CD4-positive, CD25-positive, alpha-beta regulatory T cell (primary cell): ENCODE results near the gene XAB2. TPM values are rescaled to one million over a fixed set of nuclear protein-coding genes. Genes with fewer than 3 reads are reported as not detected.

Experiments
- ATAC-seq, 2 donors: fragments of 150-1000 bp; cut with Tn5 transposase; one replicate each; pipeline ENCODE4 v1.10.0; 2021; ENCODE audit warnings: low read depth in 2 of 2, moderate number of reproducible peaks in 2 of 2, moderate library complexity in 1 of 2
- DNase-seq, 3 donors: peaks; one replicate each; pipeline versions ENCODE4 v3.0.0 to v3.0.0-alpha.2; 2012 to 2022; ENCODE audit warnings: mixed read lengths in 1 of 3
- H3K27ac ChIP-seq: one replicate; pipeline ENCODE4 v1.7.0; 2013; ENCODE audit warnings: mild to moderate bottlenecking, low read length; ENCODE audit not compliant: insufficient read depth, poor library complexity, severe bottlenecking
- H3K27me3 ChIP-seq: one replicate; pipeline ENCODE4 v1.7.0; 2013; ENCODE audit warnings: low read length; ENCODE audit not compliant: control insufficient read depth, insufficient read depth
- H3K36me3 ChIP-seq: one replicate; pipeline ENCODE4 v1.7.0; 2013; ENCODE audit warnings: mild to moderate bottlenecking, low read length, moderate library complexity; ENCODE audit not compliant: control insufficient read depth, insufficient read depth
- H3K4me1 ChIP-seq: 2 replicates; pipeline ENCODE4 v1.7.0; 2013; ENCODE audit warnings: mild to moderate bottlenecking, low read length; ENCODE audit not compliant: insufficient read depth, control insufficient read depth, poor library complexity, severe bottlenecking
- H3K4me3 ChIP-seq: one replicate; pipeline ENCODE4 v1.7.0; 2013; ENCODE audit warnings: low read depth, mild to moderate bottlenecking, low read length, moderate library complexity
- H3K9me3 ChIP-seq, 2 experiments: 1 replicate in 1 of 2; 2 replicates in 1 of 2; pipeline ENCODE4 v1.7.0; 2013; ENCODE audit warnings: low read length in 2 of 2, mild to moderate bottlenecking in 1 of 2, moderate library complexity in 1 of 2; ENCODE audit not compliant: control insufficient read depth in 2 of 2
- H3K27ac Mint-ChIP-seq, 3 donors: one replicate each; pipeline ENCODE4 v1.8.0; 2020 to 2022; ENCODE audit warnings: mild to moderate bottlenecking in 3 of 3, mixed read lengths in 3 of 3, moderate library complexity in 2 of 3
- H3K27me3 Mint-ChIP-seq: one replicate; pipeline ENCODE4 v1.8.0; 2022; ENCODE audit warnings: mild to moderate bottlenecking, mixed read lengths
- H3K36me3 Mint-ChIP-seq: one replicate; pipeline ENCODE4 v1.8.0; 2020; ENCODE audit warnings: mixed read lengths
- H3K4me1 Mint-ChIP-seq, 4 donors: one replicate each; pipeline ENCODE4 v1.8.0; 2020 to 2022; ENCODE audit warnings: mixed read lengths in 4 of 4, mild to moderate bottlenecking in 1 of 4
- H3K4me3 Mint-ChIP-seq, 4 donors: one replicate each; pipeline ENCODE4 v1.8.0; 2020 to 2022; ENCODE audit warnings: mild to moderate bottlenecking in 4 of 4, mixed read lengths in 4 of 4, moderate library complexity in 3 of 4
- H3K9me3 Mint-ChIP-seq, 7 donors: one replicate each; pipeline ENCODE4 v1.8.0; 2020 to 2022; ENCODE audit warnings: mixed read lengths in 7 of 7, mild to moderate bottlenecking in 3 of 7, moderate library complexity in 2 of 7
- polyA plus RNA-seq, 4 donors: library from polyadenylated mRNA; unstranded; fragments of 300-500 nt; fragmentation: Illumina TruSeq; gene quantifications; one replicate each; pipeline ENCODE4 v1.2.3, GENCODE V29; 2021
- total RNA-seq: library from RNA; stranded (reverse); gene quantifications from one replicate; pipeline ENCODE4 v1.2.3, GENCODE V29; 2022

The XAB2 gene
- total RNA-seq, result 62.5 TPM
- polyA plus RNA-seq, result 10 to 100 TPM in 2 of 4 donors, 1 to 10 TPM in 2; 7.7 to 26.8 (median 10.0) TPM

DNA sequence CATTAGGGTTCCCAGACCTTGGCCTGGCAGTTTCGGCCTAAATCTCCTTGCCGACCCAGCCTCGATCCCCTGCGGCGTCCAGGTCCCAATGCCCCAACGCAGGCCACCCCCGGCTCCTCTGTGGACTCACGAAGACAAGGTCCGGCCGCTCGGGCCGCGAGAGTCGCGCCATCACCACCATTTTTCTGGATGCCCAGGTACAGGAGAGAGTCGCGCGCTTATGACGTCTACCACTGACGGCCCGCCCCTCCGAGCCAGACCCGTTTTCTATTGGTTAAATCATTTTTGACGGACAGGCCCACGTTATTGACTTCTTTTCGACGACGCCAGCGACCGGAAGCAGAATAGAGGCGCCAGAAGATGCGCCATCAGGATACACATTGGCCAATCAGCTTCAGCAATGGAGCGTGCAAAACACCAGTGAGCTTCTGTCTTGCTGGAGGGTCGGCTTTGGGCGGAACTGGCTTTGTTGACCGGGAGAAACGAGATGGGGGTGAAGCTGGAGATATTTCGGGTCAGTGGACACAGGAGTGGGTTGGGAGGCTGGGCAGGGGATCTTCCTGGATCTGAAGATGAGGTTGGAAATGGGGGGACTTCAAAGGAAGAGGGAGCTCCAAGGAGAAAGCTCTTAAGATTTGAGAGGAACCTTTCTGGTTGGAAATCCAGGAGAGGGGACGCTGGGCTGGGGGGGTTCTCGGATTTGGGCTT is at the start of gene XAB2, which contains the start of gene PET100:
Gene XAB2 (minus strand): TSS at position 199 of the 708 bp plus-strand sequence. CDS start 18 bp downstream, at position 181.
Gene PET100 (plus strand): TSS at position 447 of the 708 bp plus-strand sequence. CDS start 41 bp downstream, at position 488.
- H3K4me3 Mint-ChIP-seq, result peak within 1 kb of the TSS; percentile 92 to 98 (median 97)
- H3K9me3 Mint-ChIP-seq, result no peaks in the 10 kb centered on the region
- H3K27me3 ChIP-seq, result no peaks in the 10 kb centered on the region
- ATAC-seq (peak; percentile 96 to 98), DNase-seq (peak; percentile 93 to 99 (median 96))
- H3K27ac ChIP-seq, result peak within 1 kb of the TSS; percentile 95
- peak within 1 kb of the TSS; percentile 98 for H3K4me3 ChIP-seq
- peaks cover 33% of the 10 kb centered on the region for H3K36me3 ChIP-seq
- peaks cover 28% of the 10 kb centered on the region for H3K4me1 ChIP-seq
- H3K27me3 Mint-ChIP-seq, result peaks cover 7% of the 10 kb centered on the region
- H3K36me3 Mint-ChIP-seq, result peaks cover 10% of the 10 kb centered on the region
- no peaks in the 10 kb centered on the region for H3K9me3 ChIP-seq
- peaks cover 5 to 56% (median 26%) of the 10 kb centered on the region in 4 donors for H3K4me1 Mint-ChIP-seq
- peak within 1 kb of the TSS; percentile 98 to 100 (median 98) for H3K27ac Mint-ChIP-seq

GRCh38 chr19:7677669-7678311 is 48.4 kb upstream of the XAB2 start:
- peaks cover 4% of the 10 kb centered on the region for H3K36me3 ChIP-seq
- Mint-ChIP-seq H3K27me3 (peaks cover 45% of the 10 kb centered on the region), H3K4me3 (peak overlapping the region in 2 of 4 donors; percentile 43 to 52), H3K9me3 (peaks cover 0 to 1% (median 0%) of the 10 kb centered on the region in 7 donors), H3K4me1 (peaks cover 11 to 46% (median 20%) of the 10 kb centered on the region in 4 donors), H3K27ac (peak overlapping the region in 1 of 3 donors; percentile 69), H3K36me3 (peaks cover 4% of the 10 kb centered on the region)
- H3K27ac ChIP-seq, result no peak overlapping the region
- DNase-seq (no peak), ATAC-seq (no peak)
- peaks cover 40% of the 10 kb centered on the region for H3K4me1 ChIP-seq
- no peaks in the 10 kb centered on the region for H3K9me3 ChIP-seq
- peaks cover 2% of the 10 kb centered on the region for H3K27me3 ChIP-seq
- H3K4me3 ChIP-seq, result no peak overlapping the region

GRCh38 chr19:7676854-7677253 is 47.5 kb upstream of the XAB2 start, which contains the start of gene MCEMP1:
MCEMP1 (plus strand) TSS chr19:7677090; CDS start chr19:7677121, 31 bp downstream.
- H3K4me3 Mint-ChIP-seq, result peak within 1 kb of the TSS in 3 of 4 donors; percentile 43 to 52 (median 46)
- H3K4me3 ChIP-seq, result no peak within 1 kb of the TSS
- no peak for ATAC-seq

GRCh38 chr19:7676376-7676775 is 47.0 kb upstream of the XAB2 start:
- no peaks in the 10 kb centered on the region for H3K36me3 ChIP-seq
- Mint-ChIP-seq H3K27me3 (peaks cover 49% of the 10 kb centered on the region), H3K36me3 (no peaks in the 10 kb centered on the region), H3K27ac (no peak overlapping the region), H3K4me3 (peak overlapping the region in 1 of 4 donors; percentile 52), H3K9me3 (peaks cover 0 to 1% (median 0%) of the 10 kb centered on the region in 7 donors), H3K4me1 (peaks cover 9 to 40% (median 16%) of the 10 kb centered on the region in 4 donors)
- no peak overlapping the region for H3K4me3 ChIP-seq
- DNase-seq, result no peak
- no peak for ATAC-seq
- H3K4me1 ChIP-seq, result peaks cover 30% of the 10 kb centered on the region
- H3K9me3 ChIP-seq, result no peaks in the 10 kb centered on the region
- no peak overlapping the region for H3K27ac ChIP-seq
- H3K27me3 ChIP-seq, result peaks cover 2% of the 10 kb centered on the region

More at GRCh38 chr19:7676854-7677253, 47.5 kb upstream of the XAB2 start, which contains the start of gene MCEMP1:
- H3K4me1 Mint-ChIP-seq, result peaks cover 11 to 43% (median 19%) of the 10 kb centered on the region in 4 donors
- peaks cover 45% of the 10 kb centered on the region for H3K27me3 Mint-ChIP-seq
- H3K9me3 ChIP-seq, result no peaks in the 10 kb centered on the region
- no peaks in the 10 kb centered on the region for H3K36me3 ChIP-seq
- H3K4me1 ChIP-seq, result peaks cover 35% of the 10 kb centered on the region
- peak within 1 kb of the TSS in 1 of 3 donors; percentile 87 for H3K27ac Mint-ChIP-seq
- H3K36me3 Mint-ChIP-seq, result no peaks in the 10 kb centered on the region
- H3K27me3 ChIP-seq, result peaks cover 2% of the 10 kb centered on the region
- no peak for DNase-seq
- peaks cover 0 to 1% (median 0%) of the 10 kb centered on the region in 7 donors for H3K9me3 Mint-ChIP-seq
- H3K27ac ChIP-seq, result no peak within 1 kb of the TSS

- H3K4me1 Mint-ChIP-seq, result peaks cover 8 to 35% (median 13%) of the 10 kb centered on the region in 4 donors
- H3K9me3 Mint-ChIP-seq, result peaks cover 0 to 1% (median 0%) of the 10 kb centered on the region in 7 donors
- no peak overlapping the region for H3K27ac Mint-ChIP-seq
- DNase-seq, result peak in 1 of 3 donors; percentile 70
- ATAC-seq, result peak in 1 of 2 donors; percentile 38
- H3K27me3 Mint-ChIP-seq, result peaks cover 59% of the 10 kb centered on the region
- no peaks in the 10 kb centered on the region for H3K36me3 ChIP-seq
- peak overlapping the region in 1 of 4 donors; percentile 61 for H3K4me3 Mint-ChIP-seq
- H3K36me3 Mint-ChIP-seq, result no peaks in the 10 kb centered on the region
- H3K4me3 ChIP-seq, result no peak overlapping the region
- H3K27ac ChIP-seq, result no peak overlapping the region
- peaks cover 18% of the 10 kb centered on the region for H3K4me1 ChIP-seq
- H3K27me3 ChIP-seq, result peaks cover 2% of the 10 kb centered on the region
- no peaks in the 10 kb centered on the region for H3K9me3 ChIP-seq
These were observed 45.0 kb upstream of the XAB2 start for GRCh38 chr19:7674010-7675005.

GRCh38 chr19:7672522-7672921 is 43.2 kb upstream of the XAB2 start:
- H3K4me1 Mint-ChIP-seq, result peaks cover 5 to 24% (median 10%) of the 10 kb centered on the region in 4 donors
- Histone ChIP-seq H3K27ac (no peak overlapping the region), H3K4me3 (no peak overlapping the region), H3K27me3 (peaks cover 2% of the 10 kb centered on the region), H3K36me3 (no peaks in the 10 kb centered on the region), H3K4me1 (peaks cover 12% of the 10 kb centered on the region), H3K9me3 (no peaks in the 10 kb centered on the region)
- peaks cover 0 to 1% (median 0%) of the 10 kb centered on the region in 7 donors for H3K9me3 Mint-ChIP-seq
- H3K4me3 Mint-ChIP-seq, result no peak overlapping the region
- H3K36me3 Mint-ChIP-seq, result no peaks in the 10 kb centered on the region
- H3K27ac Mint-ChIP-seq, result no peak overlapping the region
- ATAC-seq, result no peak
- no peak for DNase-seq
- peaks cover 54% of the 10 kb centered on the region for H3K27me3 Mint-ChIP-seq

DNA sequence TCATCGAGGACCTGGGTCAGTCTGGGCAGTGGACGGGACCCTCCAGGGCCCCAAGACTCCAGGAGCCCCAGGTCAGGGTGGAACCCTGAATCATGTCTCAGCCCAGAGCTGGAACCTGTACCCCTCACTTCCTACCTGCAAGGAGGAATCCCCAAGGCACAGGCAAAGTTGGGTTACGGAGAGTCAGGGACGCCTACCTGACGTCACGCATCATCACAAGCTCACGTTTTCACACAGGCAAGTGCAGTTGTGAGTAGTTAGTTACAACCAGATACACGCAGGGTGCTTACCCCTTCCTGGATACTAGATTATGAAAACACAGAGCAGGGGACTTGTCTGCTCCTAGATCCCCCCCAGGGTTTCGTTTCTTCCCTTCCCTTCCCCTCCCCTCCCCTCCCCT is 41.4 kb upstream of the XAB2 start:
- H3K9me3 Mint-ChIP-seq, result peaks cover 0 to under 1% (median 0%) of the 10 kb centered on the region in 7 donors
- no peak overlapping the region for H3K27ac ChIP-seq
- peaks cover 2 to 11% (median 6%) of the 10 kb centered on the region in 4 donors for H3K4me1 Mint-ChIP-seq
- peaks cover under 1% of the 10 kb centered on the region for H3K27me3 ChIP-seq
- no peaks in the 10 kb centered on the region for H3K36me3 Mint-ChIP-seq
- no peak for DNase-seq
- H3K4me3 ChIP-seq, result no peak overlapping the region
- peaks cover 44% of the 10 kb centered on the region for H3K27me3 Mint-ChIP-seq
- H3K27ac Mint-ChIP-seq, result no peak overlapping the region
- no peak for ATAC-seq
- no peaks in the 10 kb centered on the region for H3K36me3 ChIP-seq
- no peaks in the 10 kb centered on the region for H3K9me3 ChIP-seq
- peak overlapping the region in 1 of 4 donors; percentile 62 for H3K4me3 Mint-ChIP-seq
- H3K4me1 ChIP-seq, result peaks cover 3% of the 10 kb centered on the region
